LNCaP clone FGC (cell line): ENCODE measurements around the gene TSHZ2.
A peak's percentile ranks its signal among the peaks of the same experiment; 100 is the strongest.

Source experiments
- DNase-seq: peaks from one replicate; pipeline ENCODE4 v3.0.0-alpha.2; 2011; ENCODE audit warnings: low read depth
- H3K4me3 ChIP-seq: 2 replicates; pipeline ENCODE4 v1.5.1; 2011; ENCODE audit warnings: mild to moderate bottlenecking, low read depth, low read length, control low read depth
- TF ChIP-seq, protein P1 (sequence below): IDR thresholded peaks from 2 replicates; pipeline ENCODE4 v1.5.1; 2012; ENCODE audit warnings: mild to moderate bottlenecking; ENCODE audit not compliant: control insufficient read depth, insufficient read depth; ENCODE audit errors: extremely low read depth

TSHZ2 gene

DNA sequence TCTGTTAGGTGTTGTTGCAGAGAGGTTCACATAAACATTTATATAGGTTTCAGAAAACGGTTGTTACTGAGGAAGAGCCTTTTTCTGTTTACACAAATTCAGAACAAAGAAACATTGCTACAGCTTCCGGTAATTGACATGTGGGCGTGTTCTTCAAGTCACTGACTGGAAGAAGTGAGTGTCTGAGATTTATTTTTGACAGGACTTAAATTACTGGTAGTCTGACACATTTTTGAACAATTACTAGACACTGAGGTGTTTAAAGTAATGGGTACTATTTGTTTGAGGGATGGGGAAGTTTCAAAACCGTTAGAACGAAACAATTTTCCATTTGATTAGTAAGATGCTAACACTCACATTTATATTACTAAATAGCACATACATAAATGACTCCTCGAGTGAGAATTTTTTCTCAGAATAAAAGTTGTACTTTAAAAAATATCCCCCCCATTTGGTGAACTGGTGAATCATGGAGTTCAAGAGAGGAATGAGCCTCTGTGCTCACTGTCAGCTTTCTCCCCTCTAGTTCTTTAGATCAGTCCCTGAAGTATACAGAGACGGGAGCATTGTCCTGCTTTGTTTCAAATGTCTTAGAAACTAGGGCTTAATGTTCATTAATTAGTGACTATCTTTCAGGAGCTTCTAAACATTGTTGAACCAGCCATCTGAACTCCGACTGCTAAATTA is 98.7 kb downstream of the TSHZ2 start:
- no peak overlapping the region for H3K4me3 ChIP-seq
- TF ChIP-seq, protein P1, sequence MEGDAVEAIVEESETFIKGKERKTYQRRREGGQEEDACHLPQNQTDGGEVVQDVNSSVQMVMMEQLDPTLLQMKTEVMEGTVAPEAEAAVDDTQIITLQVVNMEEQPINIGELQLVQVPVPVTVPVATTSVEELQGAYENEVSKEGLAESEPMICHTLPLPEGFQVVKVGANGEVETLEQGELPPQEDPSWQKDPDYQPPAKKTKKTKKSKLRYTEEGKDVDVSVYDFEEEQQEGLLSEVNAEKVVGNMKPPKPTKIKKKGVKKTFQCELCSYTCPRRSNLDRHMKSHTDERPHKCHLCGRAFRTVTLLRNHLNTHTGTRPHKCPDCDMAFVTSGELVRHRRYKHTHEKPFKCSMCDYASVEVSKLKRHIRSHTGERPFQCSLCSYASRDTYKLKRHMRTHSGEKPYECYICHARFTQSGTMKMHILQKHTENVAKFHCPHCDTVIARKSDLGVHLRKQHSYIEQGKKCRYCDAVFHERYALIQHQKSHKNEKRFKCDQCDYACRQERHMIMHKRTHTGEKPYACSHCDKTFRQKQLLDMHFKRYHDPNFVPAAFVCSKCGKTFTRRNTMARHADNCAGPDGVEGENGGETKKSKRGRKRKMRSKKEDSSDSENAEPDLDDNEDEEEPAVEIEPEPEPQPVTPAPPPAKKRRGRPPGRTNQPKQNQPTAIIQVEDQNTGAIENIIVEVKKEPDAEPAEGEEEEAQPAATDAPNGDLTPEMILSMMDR: no peak
- peak; percentile 65 for DNase-seq

GRCh38 chr20:53071833-53072232 is 99.7 kb downstream of the TSHZ2 start:
- DNase-seq: no peak
- TF ChIP-seq, protein P1: no peak
- H3K4me3 ChIP-seq: no peak overlapping the region

- TF ChIP-seq, protein P1: no peak
- no peak overlapping the region for H3K4me3 ChIP-seq
- DNase-seq: no peak
Observed at GRCh38 chr20:53072923-53073579, 100.9 kb downstream of the TSHZ2 start.

GRCh38 chr20:53073636-53074415 is 101.7 kb downstream of the TSHZ2 start:
- no peak overlapping the region for H3K4me3 ChIP-seq
- TF ChIP-seq, protein P1: no peak
- no peak for DNase-seq

DNA sequence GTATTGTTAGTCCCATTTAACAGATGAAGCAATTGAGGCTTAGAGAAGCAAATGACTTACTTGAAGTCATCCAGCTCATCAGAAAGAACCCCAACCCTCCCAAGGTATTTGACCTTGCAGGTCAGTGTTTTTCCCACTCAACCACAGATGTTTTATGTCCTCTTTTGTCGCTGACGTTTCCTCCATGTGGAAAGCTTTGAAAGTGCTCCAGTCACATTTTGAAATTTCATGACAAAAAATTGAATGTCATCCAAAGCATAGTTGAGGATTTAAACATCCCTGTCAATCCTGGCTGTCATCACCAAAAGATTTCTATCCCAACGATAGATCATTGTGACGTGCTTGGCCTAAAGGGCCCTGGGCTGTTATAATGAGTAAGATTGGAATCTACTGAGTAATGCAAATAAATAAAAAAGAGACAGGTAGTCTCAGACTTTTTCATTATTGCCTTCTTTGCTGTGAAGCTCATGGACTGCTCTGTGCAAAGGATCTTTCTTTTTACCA is 102.7 kb downstream of the TSHZ2 start:
- TF ChIP-seq, protein P1: no peak
- no peak overlapping the region for H3K4me3 ChIP-seq
- no peak for DNase-seq

DNA sequence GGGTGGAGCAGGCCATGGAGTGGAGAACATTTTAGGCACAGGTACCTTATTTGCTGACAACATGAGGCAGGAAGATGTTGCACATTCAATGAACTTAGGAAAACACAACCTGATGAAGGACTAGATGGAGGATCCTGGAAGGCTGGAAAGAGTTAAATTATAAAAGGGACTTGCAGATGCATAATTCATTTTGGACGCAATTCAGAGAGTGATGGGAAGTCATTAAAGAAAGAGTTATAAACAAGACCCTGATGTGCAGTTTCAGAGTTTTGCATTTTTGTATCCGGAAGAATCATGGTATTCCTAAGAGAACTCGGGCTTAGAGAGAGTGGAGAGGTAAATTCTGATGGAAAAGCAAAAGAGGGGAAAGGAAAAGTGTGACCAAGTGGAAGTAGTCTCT is 104.5 kb downstream of the TSHZ2 start:
- TF ChIP-seq, protein P1: no peak
- DNase-seq: no peak
- H3K4me3 ChIP-seq: no peak overlapping the region
